DMS79 treated with DMSO at 0.1 percent for 48 hours (cell line): ENCODE data around the gene TP53AIP1.

Experiments
- DNase-seq: peaks from one replicate; lab custom pipeline; 2025; lab: John Stamatoyannopoulos, UW

Gene TP53AIP1

DNA sequence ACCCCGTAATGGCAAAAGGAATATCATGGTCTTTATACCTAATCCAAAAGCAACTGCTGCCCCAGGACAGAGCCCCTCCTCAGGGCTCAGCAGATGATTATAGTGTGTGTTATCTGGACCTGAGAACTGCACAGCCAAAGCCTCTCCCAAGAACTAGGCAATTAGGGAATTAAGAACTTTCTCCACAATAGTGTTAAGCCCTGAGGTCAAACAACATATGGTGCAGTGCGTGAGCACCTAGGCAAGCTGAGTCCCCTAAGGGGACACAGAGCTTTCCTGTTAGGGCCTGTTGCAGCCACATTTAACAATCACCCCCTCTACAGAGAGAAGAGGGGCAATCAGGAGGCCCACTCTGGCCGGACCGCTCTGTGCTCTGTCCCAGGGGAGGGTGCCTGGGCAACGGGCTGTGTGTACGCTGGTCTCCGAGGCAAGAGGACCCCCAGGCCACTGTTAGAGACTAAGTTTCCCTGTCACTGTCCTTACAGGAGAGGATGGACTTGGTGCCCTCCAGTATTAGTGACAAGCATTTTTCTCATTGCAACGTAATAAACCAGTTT lies 52.9 kb downstream of the TP53AIP1 start:
- no peak for DNase-seq

- DNase-seq = no peak
These were observed 54.4 kb downstream of the TP53AIP1 start for GRCh38 chr11:128888034-128888985.

DNA sequence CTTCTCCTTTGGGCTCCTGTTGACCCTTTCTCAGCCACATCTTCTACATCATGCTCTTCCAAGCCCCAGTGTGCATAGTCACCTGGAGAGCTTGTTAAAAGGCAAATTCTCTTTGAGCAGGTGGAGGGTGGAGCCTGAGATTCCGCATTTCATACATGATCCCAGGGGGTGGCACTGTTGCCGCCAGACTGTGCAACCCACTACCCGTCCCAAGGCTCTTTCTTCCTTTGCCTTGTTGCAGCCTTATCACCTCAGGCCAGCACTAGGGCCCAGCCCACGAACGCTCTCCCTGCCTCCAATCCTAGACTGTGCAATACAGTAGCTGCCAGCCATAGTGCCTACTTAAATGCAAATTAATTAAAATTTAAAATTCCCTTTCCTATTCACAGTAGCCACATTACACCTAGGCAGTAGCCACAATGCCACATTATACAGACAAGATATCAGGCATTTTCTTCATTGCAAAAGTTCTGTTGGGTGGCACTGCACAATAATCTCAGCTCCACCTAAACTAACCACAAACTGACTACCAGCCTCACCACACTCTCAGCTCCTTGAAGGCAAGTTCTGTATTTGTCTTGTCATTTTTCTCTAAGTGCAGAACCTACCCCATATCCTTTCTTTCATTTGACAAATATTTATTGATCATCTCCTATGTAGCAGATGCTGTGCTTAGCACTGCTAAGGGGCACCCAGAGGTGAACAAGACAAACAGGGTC lies 56.1 kb downstream of the TP53AIP1 start:
- DNase-seq = peak; percentile 9
